GM10266 (cell line): ENCODE measurements around the gene HHATL.

ENCODE experiments used
- DNase-seq: peaks from one replicate; pipeline ENCODE4 v3.0.0; 2012; ENCODE audit errors: extremely low spot score
- CTCF ChIP-seq: IDR thresholded peaks from 2 replicates; pipeline ENCODE4 v1.5.1; 2012; ENCODE audit warnings: mild to moderate bottlenecking, low read depth; ENCODE audit not compliant: control insufficient read depth, insufficient read depth; ENCODE audit errors: missing control alignments

Gene HHATL

DNA sequence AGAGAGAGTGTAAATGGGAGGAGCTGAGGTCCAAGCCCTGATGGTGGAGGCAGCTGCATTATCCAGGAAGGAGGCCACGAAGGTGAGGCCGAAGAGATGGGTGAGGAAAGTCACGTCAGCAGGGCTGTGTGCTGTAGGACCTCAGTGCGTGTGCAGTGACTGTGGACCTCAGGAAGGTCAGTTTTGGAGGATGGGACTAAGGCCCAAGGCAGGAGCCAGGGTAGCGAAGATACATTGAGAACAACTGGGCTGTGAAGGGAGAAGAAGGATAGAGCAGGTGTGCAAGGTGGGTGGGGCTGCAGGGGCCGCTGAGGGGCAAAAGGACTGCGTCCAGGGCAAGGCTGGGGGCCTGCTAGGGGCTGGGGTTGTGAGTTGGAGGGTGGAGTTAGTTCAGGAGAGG, 12.4 kb downstream of the HHATL start:
- TF ChIP-seq CTCF: no peak
- DNase-seq: no peak

- no peak for DNase-seq
- no peak for TF ChIP-seq CTCF
Observed at GRCh38 chr3:42689421-42690014, 13.1 kb downstream of the HHATL start.

DNA sequence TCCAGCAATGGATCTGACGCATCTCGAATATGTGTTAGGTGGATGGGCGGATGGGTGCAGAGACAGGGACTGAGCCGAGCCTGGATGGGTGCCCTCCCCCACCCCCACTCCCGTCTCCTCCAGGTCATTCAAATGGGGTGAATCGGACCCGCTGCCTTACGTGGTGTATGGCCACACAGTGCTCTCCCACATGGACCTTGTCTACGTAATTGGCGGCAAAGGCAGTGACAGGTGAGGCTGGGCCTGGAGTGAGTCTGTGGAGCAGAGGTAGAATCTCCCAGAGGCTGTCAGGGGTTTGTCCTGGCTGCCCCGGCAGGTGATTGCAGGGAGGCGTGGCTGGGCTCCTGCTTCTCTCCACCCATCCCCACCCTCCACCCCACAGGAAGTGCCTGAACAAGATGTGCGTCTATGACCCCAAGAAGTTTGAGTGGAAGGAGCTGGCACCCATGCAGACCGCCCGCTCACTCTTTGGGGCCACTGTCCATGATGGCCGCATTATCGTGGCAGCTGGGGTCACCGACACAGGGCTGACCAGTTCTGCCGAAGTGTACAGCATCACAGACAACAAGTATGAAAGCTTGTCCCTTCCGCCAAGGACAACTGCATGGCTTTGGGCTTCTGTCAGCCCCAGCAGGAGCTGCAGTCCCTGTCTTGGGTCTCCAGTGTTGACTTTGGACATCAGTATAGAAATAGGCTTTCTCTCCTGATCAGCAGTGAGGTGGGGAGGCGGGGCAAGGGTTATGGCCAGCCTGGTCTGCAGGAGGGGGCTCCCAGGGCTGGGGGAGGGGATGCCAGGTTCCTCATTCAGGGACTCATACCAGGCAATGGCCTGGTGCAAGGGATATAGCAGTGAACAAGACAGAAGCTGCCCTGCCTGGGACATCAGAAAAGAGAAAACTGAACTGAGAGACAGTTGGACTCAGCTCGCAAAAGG, 13.8 kb downstream of the HHATL start:
- no peak for DNase-seq
- no peak for TF ChIP-seq CTCF

GRCh38 chr3:42688016-42688415, 14.6 kb downstream of the HHATL start:
- TF ChIP-seq CTCF: no peak
- no peak for DNase-seq

DNA sequence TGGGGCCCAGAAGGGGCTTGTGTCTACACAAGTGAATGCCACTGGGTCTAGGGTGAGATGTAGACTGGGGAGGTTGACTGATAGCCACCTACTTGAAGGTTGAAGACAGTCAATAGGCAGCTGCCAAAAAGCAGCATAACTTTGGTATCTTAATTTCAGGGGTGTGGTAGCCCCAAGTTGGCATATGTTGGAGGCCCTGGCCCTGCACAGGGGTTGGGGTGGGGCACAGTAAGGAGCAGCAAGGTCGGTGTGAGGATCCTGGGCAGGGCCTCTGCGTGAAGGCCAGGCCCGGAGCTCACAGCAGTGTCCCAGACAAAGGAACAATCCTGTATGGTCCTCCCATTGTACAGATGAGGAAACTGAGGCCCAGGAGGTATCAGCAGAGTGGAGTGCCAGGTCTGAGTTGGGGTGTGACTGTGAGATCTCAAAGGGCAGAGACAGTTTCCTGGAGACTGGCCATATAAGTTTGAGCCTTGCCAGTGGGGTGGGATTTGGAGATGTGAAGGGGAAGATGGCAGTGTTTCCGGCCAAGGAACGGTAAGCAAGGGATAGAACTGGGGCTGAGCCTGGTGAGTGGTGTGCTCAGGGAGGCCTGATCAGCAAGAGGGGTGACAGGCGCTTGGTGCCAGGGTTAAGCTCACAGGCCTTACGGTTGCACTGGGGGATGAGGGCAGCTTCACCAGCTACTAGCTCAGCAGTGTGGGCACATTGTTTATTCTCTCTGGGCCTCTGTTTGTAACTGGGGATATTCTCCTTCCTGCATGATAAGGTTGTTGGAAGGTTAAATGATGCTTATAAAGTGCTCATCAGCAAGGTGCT, 15.6 kb downstream of the HHATL start:
- DNase-seq: no peak
- no peak for TF ChIP-seq CTCF

DNA sequence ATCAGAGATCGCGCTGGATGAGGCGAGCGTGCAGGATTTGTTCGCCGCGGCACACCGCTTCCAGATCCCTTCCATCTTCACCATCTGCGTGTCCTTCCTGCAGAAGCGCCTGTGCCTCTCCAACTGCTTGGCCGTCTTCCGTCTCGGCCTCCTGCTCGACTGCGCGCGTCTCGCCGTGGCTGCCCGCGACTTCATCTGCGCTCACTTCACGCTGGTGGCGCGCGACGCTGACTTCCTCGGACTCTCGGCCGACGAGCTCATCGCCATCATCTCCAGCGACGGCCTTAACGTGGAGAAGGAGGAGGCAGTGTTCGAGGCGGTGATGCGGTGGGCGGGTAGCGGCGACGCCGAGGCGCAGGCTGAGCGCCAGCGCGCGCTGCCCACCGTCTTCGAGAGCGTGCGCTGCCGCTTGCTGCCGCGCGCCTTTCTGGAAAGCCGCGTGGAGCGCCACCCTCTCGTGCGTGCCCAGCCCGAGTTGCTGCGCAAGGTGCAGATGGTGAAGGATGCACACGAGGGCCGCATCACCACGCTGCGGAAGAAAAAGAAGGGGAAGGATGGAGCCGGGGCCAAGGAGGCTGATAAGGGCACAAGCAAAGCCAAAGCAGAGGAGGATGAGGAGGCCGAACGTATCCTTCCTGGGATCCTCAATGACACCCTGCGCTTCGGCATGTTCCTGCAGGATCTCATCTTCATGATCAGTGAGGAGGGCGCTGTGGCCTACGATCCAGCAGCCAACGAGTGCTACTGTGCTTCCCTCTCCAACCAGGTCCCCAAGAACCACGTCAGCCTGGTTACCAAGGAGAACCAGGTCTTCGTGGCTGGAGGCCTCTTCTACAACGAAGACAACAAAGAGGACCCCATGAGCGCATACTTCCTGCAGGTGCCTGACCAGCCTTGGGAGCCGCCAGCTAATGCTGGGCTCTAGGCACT, 16.4 kb downstream of the HHATL start:
- no peak for DNase-seq
- TF ChIP-seq CTCF: no peak
